Dermis microvascular lymphatic vessel endothelial cell (primary cell): ENCODE data around the gene TGFB2. TPM values are rescaled to one million over a fixed set of nuclear protein-coding genes. Genes with fewer than 3 reads are reported as not detected.

Source experiments
- DNase-seq, 2 donors: peaks; one replicate each; pipeline versions ENCODE4 v3.0.0 to v3.0.0-alpha.2; 2010; ENCODE audit warnings: low read depth in 2 of 2
- total RNA-seq: library from RNA; depleted of rRNA; stranded (reverse); fragments of >200 nt; gene quantifications from 2 replicates; pipeline ENCODE4 v1.2.1, GENCODE V29; 2014

Gene TGFB2
- total RNA-seq, 1 donor from 2014 or later: 13.4 TPM

GRCh38 chr1:218361298-218362065 is 16.3 kb downstream of the TGFB2 start:
- peak in 1 of 2 donors; percentile 80 for DNase-seq

- DNase-seq: no peak
These were observed 17.4 kb downstream of the TGFB2 start for GRCh38 chr1:218362418-218363076.

- no peak for DNase-seq
These were observed 18.0 kb downstream of the TGFB2 start for GRCh38 chr1:218363141-218363540.

GRCh38 chr1:218364028-218364710 is 19.0 kb downstream of the TGFB2 start:
- peak in 1 of 2 donors; percentile 34 for DNase-seq

GRCh38 chr1:218365226-218365999 is 20.3 kb downstream of the TGFB2 start:
- DNase-seq: no peak

- DNase-seq: no peak
These were observed 21.4 kb downstream of the TGFB2 start for GRCh38 chr1:218366322-218367052.

- no peak for DNase-seq
These were observed 22.0 kb downstream of the TGFB2 start for GRCh38 chr1:218367118-218367517.

- no peak for DNase-seq
These were observed 23.6 kb downstream of the TGFB2 start for GRCh38 chr1:218368686-218369085.

GRCh38 chr1:218369688-218370511 is 24.8 kb downstream of the TGFB2 start:
- DNase-seq: no peak

GRCh38 chr1:218371927-218372672 is 27.0 kb downstream of the TGFB2 start:
- peak; percentile 51 to 64 for DNase-seq

- DNase-seq: peak in 1 of 2 donors; percentile 95
These were observed 29.5 kb downstream of the TGFB2 start for GRCh38 chr1:218374401-218375353.

GRCh38 chr1:218376722-218377121 is 31.6 kb downstream of the TGFB2 start:
- no peak for DNase-seq

- peak in 1 of 2 donors; percentile 83 for DNase-seq
These were observed 32.1 kb downstream of the TGFB2 start for GRCh38 chr1:218377143-218377660.

- DNase-seq: peak; percentile 69 to 71
These were observed 35.2 kb downstream of the TGFB2 start for GRCh38 chr1:218380125-218380977.

- no peak for DNase-seq
These were observed 37.1 kb downstream of the TGFB2 start for GRCh38 chr1:218382261-218382660.

GRCh38 chr1:218383051-218383450 is 37.9 kb downstream of the TGFB2 start:
- no peak for DNase-seq

- DNase-seq: peak; percentile 84 to 86
These were observed 38.5 kb downstream of the TGFB2 start for GRCh38 chr1:218383681-218384080.
